A673 (cell line): Measurements from ENCODE around the gene CLNK.

Source experiments
- CTCF ChIP-seq: fragments of 300-800, 200-600 bp; sonication (generic); conservative IDR thresholded peaks from 2 replicates; pipeline ENCODE4 v1.5.1; 2017; ENCODE audit warnings: low read depth, mild to moderate bottlenecking, antibody characterized with exemption, low read length, moderate library complexity, mixed read lengths
- EZH2 ChIP-seq: fragments of 200-600 bp; sonication (generic); IDR thresholded peaks from 2 replicates; pipeline ENCODE4 v1.6.1; 2017; ENCODE audit warnings: borderline replicate concordance, low read depth, mild to moderate bottlenecking, mixed read lengths, antibody characterized with exemption, low read length; ENCODE audit not compliant: poor library complexity, severe bottlenecking

- no peak for TF ChIP-seq CTCF
- no peak for TF ChIP-seq EZH2
Observed at GRCh38 chr4:10459305-10459704, 225.3 kb downstream of the CLNK start.
